HL-60 (cell line): ENCODE results near the gene DDI2.

Experiments used
- CTCF ChIP-seq: IDR thresholded peaks from one replicate; pipeline ENCODE4 v1.5.1; 2011; ENCODE audit warnings: low read length, control low read depth, inconsistent platforms; ENCODE audit not compliant: insufficient read depth
- REST ChIP-seq: IDR thresholded peaks from 2 replicates; pipeline ENCODE4 v1.6.1; 2012; ENCODE audit warnings: low read depth; ENCODE audit not compliant: insufficient replicate concordance

GRCh38 chr1:15583016-15583706 lies 34.1 kb upstream of the DDI2 start:
- TF ChIP-seq CTCF (no peak), REST (no peak)
